Omental fat pad (tissue), 4 donors: ENCODE measurements around the gene ADAMTS17. TPM values are rescaled to one million over a fixed set of nuclear protein-coding genes. Genes with fewer than 3 reads are reported as not detected.

Experiments
- ATAC-seq: fragments of 150-250 bp; one replicate; pipeline ENCODE4 v1.9.1; 2016; ENCODE audit warnings: mild to moderate bottlenecking, moderate library complexity; ENCODE audit not compliant: low FRiP score
- DNase-seq: peaks from one replicate; pipeline ENCODE4 v3.0.0-alpha.2; 2019; ENCODE audit warnings: low spot score
- total RNA-seq, 4 donors: library from RNA; depleted of rRNA; stranded (reverse); fragments of >200 nt; gene quantifications; one replicate each; pipeline ENCODE4 v1.1.0, GENCODE V29; 2016
- TF ChIP-seq, protein P1 (sequence below), 3 donors: fragments of 450-650 bp; IDR thresholded peaks; one replicate each; pipeline ENCODE4 v1.5.1; 2016 to 2017; ENCODE audit warnings: antibody characterized with exemption in 3 of 3, mild to moderate bottlenecking in 3 of 3, moderate library complexity in 2 of 3

The ADAMTS17 gene
- total RNA-seq, 4 donors from 2014 or later, result 1.6 to 10.7 (median 5.7) TPM

DNA sequence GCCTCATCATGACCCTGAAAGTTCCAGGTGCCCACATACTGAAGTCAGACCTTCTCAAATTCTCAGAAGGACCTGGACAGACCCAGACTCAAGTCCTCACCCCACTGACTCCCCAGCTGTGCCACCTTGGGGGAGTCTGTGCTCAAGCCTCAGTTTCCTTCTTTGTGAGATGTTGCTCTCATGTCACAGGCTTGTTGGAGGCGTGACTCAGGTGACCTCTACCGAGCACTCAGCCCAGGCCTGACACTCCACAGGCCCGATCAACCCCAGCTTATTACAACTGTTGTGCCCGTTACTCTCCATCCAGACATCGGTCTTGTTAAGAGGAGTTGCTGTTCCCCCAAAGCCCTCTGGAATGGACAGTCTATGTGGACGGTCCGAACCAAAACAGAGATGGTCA, 332.4 kb downstream of the ADAMTS17 start:
- ATAC-seq (no peak), DNase-seq (no peak)
- TF ChIP-seq, protein P1, sequence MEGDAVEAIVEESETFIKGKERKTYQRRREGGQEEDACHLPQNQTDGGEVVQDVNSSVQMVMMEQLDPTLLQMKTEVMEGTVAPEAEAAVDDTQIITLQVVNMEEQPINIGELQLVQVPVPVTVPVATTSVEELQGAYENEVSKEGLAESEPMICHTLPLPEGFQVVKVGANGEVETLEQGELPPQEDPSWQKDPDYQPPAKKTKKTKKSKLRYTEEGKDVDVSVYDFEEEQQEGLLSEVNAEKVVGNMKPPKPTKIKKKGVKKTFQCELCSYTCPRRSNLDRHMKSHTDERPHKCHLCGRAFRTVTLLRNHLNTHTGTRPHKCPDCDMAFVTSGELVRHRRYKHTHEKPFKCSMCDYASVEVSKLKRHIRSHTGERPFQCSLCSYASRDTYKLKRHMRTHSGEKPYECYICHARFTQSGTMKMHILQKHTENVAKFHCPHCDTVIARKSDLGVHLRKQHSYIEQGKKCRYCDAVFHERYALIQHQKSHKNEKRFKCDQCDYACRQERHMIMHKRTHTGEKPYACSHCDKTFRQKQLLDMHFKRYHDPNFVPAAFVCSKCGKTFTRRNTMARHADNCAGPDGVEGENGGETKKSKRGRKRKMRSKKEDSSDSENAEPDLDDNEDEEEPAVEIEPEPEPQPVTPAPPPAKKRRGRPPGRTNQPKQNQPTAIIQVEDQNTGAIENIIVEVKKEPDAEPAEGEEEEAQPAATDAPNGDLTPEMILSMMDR (IDR thresholded peaks at IDR 0.05), result no peak

DNA sequence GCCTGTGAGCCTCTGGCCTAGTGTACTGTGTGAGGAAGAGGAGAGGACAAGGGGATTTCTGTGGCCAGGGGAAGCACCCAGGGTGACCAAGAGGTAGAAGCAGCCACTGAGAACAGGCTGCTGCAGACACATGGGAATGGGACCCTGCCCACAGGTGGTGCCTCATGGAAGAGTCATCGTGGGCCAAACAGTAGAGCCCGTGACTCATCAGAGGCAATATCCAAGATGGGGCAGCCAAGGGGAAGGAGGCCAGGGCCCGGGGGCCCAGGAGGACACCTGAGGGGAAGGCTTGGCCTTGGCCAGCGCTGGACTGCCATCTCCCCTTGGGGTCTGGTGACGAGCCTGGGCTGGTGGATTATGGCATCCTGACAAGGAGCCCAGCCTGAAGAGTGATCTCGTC, 333.5 kb downstream of the ADAMTS17 start:
- DNase-seq (no peak), ATAC-seq (no peak)
- TF ChIP-seq, protein P1 (IDR thresholded peaks at IDR 0.05), result no peak

DNA sequence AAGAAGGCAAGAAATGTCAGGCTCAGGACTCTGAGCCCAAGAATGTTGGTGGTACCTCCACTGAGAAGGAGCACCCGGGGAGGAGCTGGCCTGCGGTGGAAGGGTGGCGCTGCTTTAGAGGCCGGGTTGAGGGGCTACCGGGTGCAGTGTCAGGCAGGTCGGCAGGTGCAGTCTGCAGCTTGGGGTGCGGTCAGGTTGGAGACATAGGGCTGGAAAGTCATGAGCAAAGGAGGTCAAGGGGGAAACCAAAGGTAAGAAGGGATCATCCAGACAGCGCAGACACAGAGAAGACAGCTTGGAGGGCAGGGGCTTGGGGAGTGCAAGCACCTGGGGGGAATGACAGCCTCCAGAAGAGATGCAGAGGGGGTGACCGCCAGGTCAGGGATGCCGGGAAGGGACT, 334.2 kb downstream of the ADAMTS17 start:
- ATAC-seq, result no peak
- no peak for DNase-seq
- TF ChIP-seq, protein P1 (IDR thresholded peaks at IDR 0.05), result no peak

GRCh38 chr15:100005715-100006114, 336.1 kb downstream of the ADAMTS17 start:
- no peak for ATAC-seq
- DNase-seq, result no peak
- TF ChIP-seq, protein P1 (IDR thresholded peaks at IDR 0.05), result no peak

GRCh38 chr15:100005013-100005412, 336.8 kb downstream of the ADAMTS17 start:
- no peak for DNase-seq
- TF ChIP-seq, protein P1 (IDR thresholded peaks at IDR 0.05), result no peak
- no peak for ATAC-seq

DNA sequence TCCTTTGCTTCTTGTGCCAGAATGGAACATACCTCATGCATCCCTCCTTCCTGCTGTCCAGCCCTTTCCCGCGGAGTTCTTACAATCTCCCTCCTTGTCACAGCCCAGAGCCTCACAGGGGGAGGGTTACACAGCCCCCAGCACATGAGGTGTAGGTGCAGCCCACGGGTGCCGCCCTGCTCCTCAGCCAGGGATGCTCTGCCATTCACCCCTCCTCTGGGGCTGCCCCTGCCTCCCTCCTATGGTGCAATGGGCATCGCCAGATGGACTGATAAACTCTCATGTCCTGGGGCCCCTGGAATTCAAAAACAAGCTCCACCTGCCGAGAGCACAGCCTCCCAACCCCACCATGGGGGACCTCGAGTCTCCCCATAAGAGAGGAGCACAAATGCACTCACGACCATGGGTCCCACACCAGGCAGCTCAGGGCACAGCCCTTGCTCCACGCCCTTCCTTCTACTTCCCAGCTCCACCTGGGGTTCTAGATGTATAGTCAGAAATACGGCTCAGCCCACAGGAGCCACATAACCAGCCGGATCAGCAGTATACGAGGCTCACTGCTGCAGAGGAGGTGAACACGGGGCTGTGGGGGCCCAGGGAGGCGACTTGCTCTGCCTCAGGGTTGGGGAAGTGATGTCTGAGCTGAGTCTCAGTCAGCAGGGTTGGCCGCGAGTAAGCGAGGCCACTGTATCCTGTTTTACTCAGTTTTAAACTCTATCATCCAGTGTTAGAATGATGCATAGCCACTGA, 338.8 kb downstream of the ADAMTS17 start:
- TF ChIP-seq, protein P1 (IDR thresholded peaks at IDR 0.05), result no peak
- no peak for ATAC-seq
- DNase-seq, result no peak

DNA sequence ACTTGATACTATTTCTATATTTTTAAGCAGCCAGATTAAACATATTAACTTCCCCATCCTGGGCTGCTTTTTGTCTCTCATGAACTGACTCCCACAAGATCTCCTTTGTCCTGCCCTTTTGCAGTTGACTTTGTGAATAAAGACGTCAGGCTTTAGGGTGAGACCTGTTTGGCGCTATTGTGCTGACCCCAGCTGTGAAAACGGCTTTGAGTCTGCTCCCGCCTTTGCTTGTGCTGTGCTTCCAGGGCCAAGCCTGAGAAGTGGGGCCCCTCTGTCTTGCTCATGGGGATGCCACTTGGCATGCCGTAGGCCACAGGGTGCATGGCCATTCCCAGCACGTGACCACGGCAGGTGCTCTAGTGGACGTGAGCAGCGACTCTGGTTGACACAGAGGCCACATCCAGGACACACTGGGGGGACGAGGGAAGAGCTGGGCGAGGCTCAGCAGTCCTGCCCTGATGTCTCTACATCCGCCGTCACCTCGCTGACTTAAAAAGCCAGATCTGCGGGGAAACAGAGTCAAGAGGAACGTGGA, 339.6 kb downstream of the ADAMTS17 start:
- ATAC-seq (no peak), DNase-seq (no peak)

More for the DNA sequence above, 339.6 kb downstream of the ADAMTS17 start:
- TF ChIP-seq, protein P1 (IDR thresholded peaks at IDR 0.05), result no peak
